Transverse colon (tissue), 4 donors: ENCODE results near the gene UPF3A. TPM values are rescaled to one million over a fixed set of nuclear protein-coding genes. Genes with fewer than 3 reads are reported as not detected.
A peak's percentile ranks its signal among the peaks of the same experiment; 100 is the strongest.
"Not testable (repeated sequence)": the region's sequence is repeated elsewhere in the genome, so short reads cannot be mapped to it uniquely, and the experiment has no call there.

Source experiments
- DNase-seq: peaks from one replicate; pipeline ENCODE4 v3.0.0-alpha.2; 2019
- H3K27ac ChIP-seq, 4 donors: fragments of 200-600 bp; sonication (generic); 2 replicates each; pipeline ENCODE4 v1.5.1; 2016 to 2018; ENCODE audit warnings: inconsistent platforms in 4 of 4
- H3K27me3 ChIP-seq: fragments of 200-600 bp; sonication (generic); 2 replicates; pipeline ENCODE4 v1.5.1; 2017; ENCODE audit warnings: inconsistent platforms
- H3K36me3 ChIP-seq, 4 donors: fragments of 200-600 bp; sonication (generic); 2 replicates each; pipeline ENCODE4 v1.5.1; 2017 to 2019; ENCODE audit warnings: inconsistent platforms in 4 of 4
- H3K4me1 ChIP-seq, 4 donors: fragments of 200-600 bp; sonication (generic); 2 replicates each; pipeline ENCODE4 v1.5.1; 2017 to 2020; ENCODE audit warnings: inconsistent platforms in 4 of 4
- H3K4me3 ChIP-seq, 4 donors: fragments of 200-600 bp; sonication (generic); 1 replicate in 1 of 4; 2 replicates in 3 of 4; pipeline versions ENCODE4 v1.5.1 to v1.6.1; 2017 to 2019; ENCODE audit warnings: inconsistent platforms in 4 of 4
- H3K9me3 ChIP-seq, 2 donors: fragments of 200-600 bp; sonication (generic); 2 replicates each; pipeline ENCODE4 v1.5.1; 2017 to 2019; ENCODE audit warnings: inconsistent platforms in 2 of 2
- EP300 ChIP-seq: sonication (generic); formaldehyde crosslinking; IDR thresholded peaks from one replicate; pipeline ENCODE4 v1.6.1; 2017; ENCODE audit warnings: antibody characterized with exemption, low read depth
- POLR2A ChIP-seq: fragments of 450-650 bp; IDR thresholded peaks from one replicate; pipeline ENCODE4 v1.6.1; 2016; ENCODE audit warnings: antibody characterized with exemption, mild to moderate bottlenecking, moderate library complexity
- POLR2AphosphoS5 ChIP-seq, 3 donors: sonication (generic); formaldehyde crosslinking; IDR thresholded peaks; one replicate each; pipeline ENCODE4 v1.6.1; 2016; ENCODE audit warnings: antibody characterized with exemption in 3 of 3
- WGBS, 2 donors: methylation state at CpG; one replicate each; pipeline ENCODE4 v1.1.5; 2018; ENCODE audit warnings: low coverage in 1 of 2; 5-methylcytosine and 5-hydroxymethylcytosine counted together
- in situ Hi-C, 4 donors: fragments of 200-750 bp; cut with MboI; loops; one replicate each; pipeline versions ENCODE4 v1.15.0 to v1.15.1; 2017; ENCODE audit warnings: low sequenced_read_pairs in 3 of 4, low pct_ligation_motif_present in 1 of 4, low pct_unique_long_range_greater_than_20kb in 1 of 4
- intact Hi-C: fragments of 100-400 bp; cut with DNase I; formaldehyde crosslinking; loops from one replicate; pipeline ENCODE4 v1.15.1; 2023; ENCODE audit warnings: low total_unique reads
- total RNA-seq, 4 donors: library from RNA; depleted of rRNA; stranded (reverse); fragments of >200 nt; gene quantifications; one replicate each; pipeline ENCODE4 v1.1.0, GENCODE V29; 2016
- TF ChIP-seq, protein P1 (sequence below), 5 experiments: fragments of 200-600 bp in 3 of 5; fragments of 450-650 bp in 2 of 5; sonication (generic) in 3 of 5; IDR thresholded peaks; 1 replicate in 2 of 5; 2 replicates in 3 of 5; pipeline ENCODE4 v1.5.1; 2016 to 2017; ENCODE audit warnings: antibody characterized with exemption in 5 of 5, inconsistent platforms in 3 of 5, mild to moderate bottlenecking in 2 of 5, moderate library complexity in 1 of 5

The UPF3A gene
- total RNA-seq, 4 donors from 2014 or later = 15.3 to 49.7 (median 36.4) TPM

DNA sequence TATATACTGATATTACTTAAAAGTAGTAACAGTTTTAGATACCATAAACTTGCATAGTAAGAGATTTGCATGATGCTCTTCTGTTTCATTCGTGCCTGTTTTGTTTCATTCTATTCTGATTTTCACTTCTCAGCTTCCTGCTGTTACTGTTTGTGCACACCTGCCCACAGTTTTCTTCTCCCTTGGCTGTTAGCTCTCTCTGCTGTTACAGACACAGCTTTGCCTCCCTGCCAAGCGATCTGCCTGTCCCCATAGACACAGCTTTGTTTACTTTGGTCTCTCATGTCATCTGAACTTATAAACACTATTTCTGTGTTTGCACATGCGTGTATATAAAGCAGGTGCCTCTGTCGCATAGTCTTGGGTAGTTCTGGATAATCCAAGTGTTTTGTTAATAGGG lies 21.4 kb upstream of the UPF3A start:
- peaks cover 0 to 15% (median 5%) of the 10 kb centered on the region in 4 donors for H3K4me1 ChIP-seq
- TF ChIP-seq EP300 = no peak
- TF ChIP-seq POLR2AphosphoS5 (IDR thresholded peaks at IDR 0.05) = no peak
- TF ChIP-seq, protein P1, sequence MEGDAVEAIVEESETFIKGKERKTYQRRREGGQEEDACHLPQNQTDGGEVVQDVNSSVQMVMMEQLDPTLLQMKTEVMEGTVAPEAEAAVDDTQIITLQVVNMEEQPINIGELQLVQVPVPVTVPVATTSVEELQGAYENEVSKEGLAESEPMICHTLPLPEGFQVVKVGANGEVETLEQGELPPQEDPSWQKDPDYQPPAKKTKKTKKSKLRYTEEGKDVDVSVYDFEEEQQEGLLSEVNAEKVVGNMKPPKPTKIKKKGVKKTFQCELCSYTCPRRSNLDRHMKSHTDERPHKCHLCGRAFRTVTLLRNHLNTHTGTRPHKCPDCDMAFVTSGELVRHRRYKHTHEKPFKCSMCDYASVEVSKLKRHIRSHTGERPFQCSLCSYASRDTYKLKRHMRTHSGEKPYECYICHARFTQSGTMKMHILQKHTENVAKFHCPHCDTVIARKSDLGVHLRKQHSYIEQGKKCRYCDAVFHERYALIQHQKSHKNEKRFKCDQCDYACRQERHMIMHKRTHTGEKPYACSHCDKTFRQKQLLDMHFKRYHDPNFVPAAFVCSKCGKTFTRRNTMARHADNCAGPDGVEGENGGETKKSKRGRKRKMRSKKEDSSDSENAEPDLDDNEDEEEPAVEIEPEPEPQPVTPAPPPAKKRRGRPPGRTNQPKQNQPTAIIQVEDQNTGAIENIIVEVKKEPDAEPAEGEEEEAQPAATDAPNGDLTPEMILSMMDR (IDR thresholded peaks at IDR 0.05) = no peak
- no peak for TF ChIP-seq POLR2A
- peak overlapping the region in 1 of 4 donors; percentile 27 for H3K27ac ChIP-seq
- H3K36me3 ChIP-seq = peaks cover 0 to 67% (median 24%) of the 10 kb centered on the region in 4 donors
- intact Hi-C loops = no loop called here
- H3K9me3 ChIP-seq = no peaks in the 10 kb centered on the region
- peak; percentile 22 for DNase-seq
- WGBS, 2 donors = 37 to 66% methylated on average over 2 to 4 of the region's 4 CpGs
- in situ Hi-C loops = no loop called here
- H3K27me3 ChIP-seq = no peaks in the 10 kb centered on the region
- H3K4me3 ChIP-seq = no peak overlapping the region

DNA sequence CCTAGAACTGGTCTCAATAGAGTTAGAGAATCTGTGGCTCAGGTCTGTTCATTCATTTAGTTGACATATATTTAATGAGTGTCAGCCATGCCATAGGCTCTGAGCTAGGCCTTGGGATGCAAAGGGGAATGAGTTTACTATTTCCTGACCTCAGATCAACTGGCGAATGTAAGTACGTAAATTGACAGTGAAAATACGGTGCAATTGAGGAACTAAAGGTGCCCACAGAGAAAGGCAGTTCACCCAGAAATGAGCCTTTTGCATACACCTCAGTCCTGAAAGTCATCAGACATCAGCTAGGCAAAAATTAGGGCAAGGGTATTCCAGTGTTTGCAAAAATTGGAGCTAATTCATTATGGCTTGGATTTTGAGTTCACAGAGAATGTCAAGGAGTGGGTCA lies 20.6 kb upstream of the UPF3A start:
- Histone ChIP-seq H3K4me1 (peaks cover 0 to 15% (median 5%) of the 10 kb centered on the region in 4 donors), H3K9me3 (no peaks in the 10 kb centered on the region), H3K27me3 (no peaks in the 10 kb centered on the region), H3K27ac (peak overlapping the region in 2 of 4 donors; percentile 27 to 40), H3K4me3 (no peak overlapping the region), H3K36me3 (peaks cover 0 to 66% (median 27%) of the 10 kb centered on the region in 4 donors)
- intact Hi-C loops = no loop called here
- in situ Hi-C loops = no loop called here
- 80 to 86% methylated on average over 3 of the region's 3 CpGs for WGBS, 2 donors
- no peak for DNase-seq
- TF ChIP-seq, protein P1 (IDR thresholded peaks at IDR 0.05) = no peak
- TF ChIP-seq POLR2A (no peak), EP300 (no peak), POLR2AphosphoS5 (IDR thresholded peaks at IDR 0.05) (no peak)

DNA sequence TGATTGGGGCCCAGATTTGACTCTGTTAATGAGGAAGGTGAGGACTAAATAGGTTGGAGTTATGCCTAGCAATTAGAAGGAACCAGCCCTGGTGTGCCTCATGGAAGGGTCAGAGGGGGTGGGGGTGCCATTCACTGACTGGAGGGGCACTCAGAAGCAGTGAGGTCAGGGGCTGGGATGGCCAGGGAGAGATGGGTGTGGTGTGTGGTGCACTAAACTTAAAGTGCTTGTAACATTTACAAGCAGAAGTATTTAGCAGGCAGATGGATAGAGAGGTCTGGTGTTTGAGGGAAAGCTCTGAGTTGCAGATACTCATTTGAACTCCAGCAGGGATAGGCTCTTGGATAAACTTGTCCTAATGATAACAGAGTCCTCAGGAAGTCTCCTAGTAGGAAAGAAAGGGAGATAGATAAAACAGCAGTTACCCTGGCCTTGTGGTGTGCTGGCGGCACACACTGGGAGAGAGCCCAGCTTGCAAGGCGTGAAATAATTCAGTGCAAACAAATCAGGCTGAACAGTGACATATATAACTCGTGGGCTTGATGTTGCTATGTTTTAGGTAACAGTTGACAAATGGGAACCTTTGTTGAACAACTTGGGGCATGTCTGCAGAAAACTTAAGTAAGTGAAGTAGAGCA lies 20.0 kb upstream of the UPF3A start:
- intact Hi-C loops (no loop called here), in situ Hi-C loops (no loop called here)
- peak; percentile 26 for DNase-seq
- no peaks in the 10 kb centered on the region for H3K27me3 ChIP-seq
- H3K4me1 ChIP-seq = peaks cover 0 to 15% (median 5%) of the 10 kb centered on the region in 4 donors
- 30 to 58% methylated on average over 3 of the region's 3 CpGs for WGBS, 2 donors
- H3K36me3 ChIP-seq = peaks cover 0 to 72% (median 30%) of the 10 kb centered on the region in 4 donors
- no peak overlapping the region for H3K4me3 ChIP-seq
- peak overlapping the region in 1 of 4 donors; percentile 19 for H3K27ac ChIP-seq
- H3K9me3 ChIP-seq = no peaks in the 10 kb centered on the region
- TF ChIP-seq, protein P1 (IDR thresholded peaks at IDR 0.05) = no peak
- no peak for TF ChIP-seq EP300
- TF ChIP-seq POLR2AphosphoS5 (IDR thresholded peaks at IDR 0.05) = no peak
- TF ChIP-seq POLR2A = no peak

DNA sequence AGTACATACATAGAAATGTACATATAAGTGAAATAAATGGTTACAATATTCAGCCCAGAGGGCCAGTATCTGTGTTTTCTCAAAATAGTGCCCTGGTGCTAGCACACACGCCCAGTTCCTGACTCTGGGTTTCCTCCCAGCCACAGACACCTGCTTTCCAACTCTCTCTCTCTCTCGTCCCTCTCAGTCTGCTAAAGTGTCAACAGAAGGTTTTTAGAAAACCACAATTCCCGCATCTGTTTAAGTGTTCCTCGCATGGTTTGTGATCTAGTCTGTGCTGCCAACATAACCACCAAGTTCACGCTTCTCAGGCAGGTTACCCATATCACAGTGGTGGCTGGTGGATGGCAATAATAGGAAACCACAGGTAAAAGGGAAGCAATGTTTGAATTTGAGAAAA lies 17.8 kb upstream of the UPF3A start:
- Histone ChIP-seq H3K4me1 (peaks cover 0 to 15% (median 2%) of the 10 kb centered on the region in 4 donors), H3K27me3 (no peaks in the 10 kb centered on the region), H3K9me3 (no peaks in the 10 kb centered on the region), H3K36me3 (peaks cover 0 to 76% (median 33%) of the 10 kb centered on the region in 4 donors), H3K4me3 (no peak overlapping the region), H3K27ac (no peak overlapping the region)
- WGBS, 2 donors = 42 to 61% methylated on average over 4 to 5 of the region's 5 CpGs
- DNase-seq = peak; percentile 17
- intact Hi-C loops = no loop called here
- TF ChIP-seq, protein P1 (IDR thresholded peaks at IDR 0.05) = no peak
- in situ Hi-C loops = no loop called here

DNA sequence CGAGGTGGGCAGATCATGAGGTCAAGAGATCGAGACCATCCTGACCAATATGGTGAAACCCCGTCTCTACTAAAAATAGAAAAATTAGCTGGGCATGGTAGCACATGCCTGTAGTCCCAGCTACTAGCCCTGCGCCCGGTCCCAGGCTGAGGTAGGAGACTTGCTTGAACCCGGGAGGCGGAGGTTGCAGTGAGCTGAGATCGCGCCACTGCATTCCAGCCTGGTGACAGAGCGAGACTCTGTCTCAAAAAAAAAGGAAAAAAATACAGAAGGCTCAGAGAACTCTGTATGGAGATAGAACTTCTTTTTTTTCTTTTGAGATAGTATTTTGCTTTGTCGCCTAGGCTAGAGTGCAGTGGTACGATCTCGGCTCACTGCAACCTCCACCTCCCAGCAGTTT lies 17.1 kb upstream of the UPF3A start:
- 94 to 95% methylated on average over 7 to 13 of the region's 13 CpGs for WGBS, 2 donors

More for the DNA sequence above, 17.1 kb upstream of the UPF3A start:
- Histone ChIP-seq H3K36me3 (peaks cover 0 to 73% (median 33%) of the 10 kb centered on the region in 4 donors), H3K4me1 (peaks cover 0 to 13% (median 2%) of the 10 kb centered on the region in 4 donors)
- H3K9me3 ChIP-seq, in situ Hi-C loops, H3K4me3 ChIP-seq, DNase-seq, H3K27ac ChIP-seq, intact Hi-C loops, H3K27me3 ChIP-seq: not testable (repeated sequence)
